ENCODE measurements around the gene CRABP1. TPM values are rescaled to one million over a fixed set of nuclear protein-coding genes. Genes with fewer than 3 reads are reported as not detected.

Gene CRABP1
- not detected for total RNA-seq

GRCh38 chr15:78340231-78341056 lies at the start of gene CRABP1:
Gene CRABP1, plus strand, starts transcription at chr15:78340353. Its CDS starts 76 bp downstream, at chr15:78340429.
- H3K9me3 ChIP-seq: no peaks in the 10 kb centered on the region
- WGBS, 2 donors: 0 to 4% methylated on average over 3 to 24 of the region's 67 CpGs
- H3K27me3 ChIP-seq: peaks cover 5 to 99% (median 19%) of the 10 kb centered on the region in 4 donors
- DNase-seq: no peak
- H3K4me3 ChIP-seq: peak within 1 kb of the TSS in 1 of 4 donors; percentile 8
- no peak within 1 kb of the TSS for H3K27ac ChIP-seq
- TF ChIP-seq POLR2A (IDR thresholded peaks at IDR 0.05): no peak
- TF ChIP-seq, protein P1, sequence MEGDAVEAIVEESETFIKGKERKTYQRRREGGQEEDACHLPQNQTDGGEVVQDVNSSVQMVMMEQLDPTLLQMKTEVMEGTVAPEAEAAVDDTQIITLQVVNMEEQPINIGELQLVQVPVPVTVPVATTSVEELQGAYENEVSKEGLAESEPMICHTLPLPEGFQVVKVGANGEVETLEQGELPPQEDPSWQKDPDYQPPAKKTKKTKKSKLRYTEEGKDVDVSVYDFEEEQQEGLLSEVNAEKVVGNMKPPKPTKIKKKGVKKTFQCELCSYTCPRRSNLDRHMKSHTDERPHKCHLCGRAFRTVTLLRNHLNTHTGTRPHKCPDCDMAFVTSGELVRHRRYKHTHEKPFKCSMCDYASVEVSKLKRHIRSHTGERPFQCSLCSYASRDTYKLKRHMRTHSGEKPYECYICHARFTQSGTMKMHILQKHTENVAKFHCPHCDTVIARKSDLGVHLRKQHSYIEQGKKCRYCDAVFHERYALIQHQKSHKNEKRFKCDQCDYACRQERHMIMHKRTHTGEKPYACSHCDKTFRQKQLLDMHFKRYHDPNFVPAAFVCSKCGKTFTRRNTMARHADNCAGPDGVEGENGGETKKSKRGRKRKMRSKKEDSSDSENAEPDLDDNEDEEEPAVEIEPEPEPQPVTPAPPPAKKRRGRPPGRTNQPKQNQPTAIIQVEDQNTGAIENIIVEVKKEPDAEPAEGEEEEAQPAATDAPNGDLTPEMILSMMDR (IDR thresholded peaks at IDR 0.05): no peak
- peaks cover 0 to 18% (median 7%) of the 10 kb centered on the region in 3 donors for H3K4me1 ChIP-seq
- no peaks in the 10 kb centered on the region for H3K36me3 ChIP-seq
- intact Hi-C loops (cut with DNase I): no loop called here

GRCh38 chr15:78291052-78291451 lies 49.1 kb upstream of the CRABP1 start:
- H3K9me3 ChIP-seq: no peaks in the 10 kb centered on the region
- H3K4me1 ChIP-seq: peaks cover 0 to 19% (median 0%) of the 10 kb centered on the region in 3 donors
- DNase-seq: no peak
- intact Hi-C loops (cut with DNase I): no loop called here
- H3K27ac ChIP-seq: peak overlapping the region in 2 of 4 donors; percentile 52 to 53
- peaks cover 0 to 82% (median 0%) of the 10 kb centered on the region in 3 donors for H3K36me3 ChIP-seq
- WGBS, 2 donors: 58 to 73% methylated on average over 2 of the region's 2 CpGs
- TF ChIP-seq POLR2A (IDR thresholded peaks at IDR 0.05): no peak
- TF ChIP-seq, protein P1 (IDR thresholded peaks at IDR 0.05): no peak
- no peaks in the 10 kb centered on the region for H3K27me3 ChIP-seq
- no peak overlapping the region for H3K4me3 ChIP-seq

DNA sequence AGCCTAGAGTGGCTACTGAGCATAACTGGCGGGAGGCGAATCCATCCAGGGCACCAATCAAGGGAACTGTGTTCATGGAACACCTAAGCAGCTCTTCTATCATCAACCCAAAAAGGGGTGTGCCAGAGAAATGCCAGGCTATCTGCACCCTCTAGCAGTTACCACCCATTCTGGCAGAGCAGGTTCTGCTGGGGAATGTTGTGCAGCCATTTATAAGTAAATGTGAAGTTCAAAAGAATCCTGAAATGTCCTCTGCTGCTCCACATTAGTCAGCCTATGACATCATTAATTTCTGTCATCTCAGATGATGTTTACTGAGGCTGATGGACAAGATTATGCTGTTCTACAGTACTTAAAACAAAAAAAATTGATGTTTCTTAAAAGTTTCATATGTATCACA lies 48.5 kb upstream of the CRABP1 start:
- no peak for TF ChIP-seq POLR2A (IDR thresholded peaks at IDR 0.05)
- TF ChIP-seq, protein P1 (IDR thresholded peaks at IDR 0.05): no peak
- intact Hi-C loops (cut with DNase I): no loop called here
- Histone ChIP-seq H3K27me3 (no peaks in the 10 kb centered on the region), H3K36me3 (peaks cover 0 to 76% (median 0%) of the 10 kb centered on the region in 3 donors), H3K27ac (peak overlapping the region in 3 of 4 donors; percentile 25 to 53 (median 52)), H3K4me3 (no peak overlapping the region), H3K4me1 (peaks cover 0 to 19% (median 0%) of the 10 kb centered on the region in 3 donors), H3K9me3 (no peaks in the 10 kb centered on the region)
- WGBS, 2 donors: 100% methylated on average over 2 of the region's 2 CpGs
- DNase-seq: no peak

- no peak for TF ChIP-seq POLR2A (IDR thresholded peaks at IDR 0.05)
- TF ChIP-seq, protein P1 (IDR thresholded peaks at IDR 0.05): no peak
- Histone ChIP-seq H3K27me3 (no peaks in the 10 kb centered on the region), H3K27ac (peak overlapping the region in 3 of 4 donors; percentile 25 to 53 (median 39)), H3K9me3 (no peaks in the 10 kb centered on the region), H3K4me1 (peaks cover 0 to 19% (median 0%) of the 10 kb centered on the region in 3 donors), H3K36me3 (peaks cover 0 to 70% (median 0%) of the 10 kb centered on the region in 3 donors), H3K4me3 (no peak overlapping the region)
- 100% methylated on average over 1 of the region's 1 CpG for WGBS, 2 donors
- DNase-seq: no peak
- intact Hi-C loops (cut with DNase I): no loop called here
These were observed 47.9 kb upstream of the CRABP1 start for GRCh38 chr15:78292219-78292618.
